Activated naive CD4-positive, alpha-beta T cell treated with anti-CD3 and anti-CD28 coated beads, Interleukin-2, amount 50 U/mL, for 72 hours (primary cell): Measurements from ENCODE around the gene ITPR2. TPM values are rescaled to one million over a fixed set of nuclear protein-coding genes. Genes with fewer than 3 reads are reported as not detected.

Source experiments
- ATAC-seq, 2 donors: fragments of 150-1000 bp; cut with Tn5 transposase; 2 replicates each; pipeline ENCODE4 v1.10.0; 2021; ENCODE audit warnings: mild to moderate bottlenecking in 2 of 2, moderate library complexity in 2 of 2
- DNase-seq, 2 donors: peaks; one replicate each; pipeline ENCODE4 v3.0.0; 2021 to 2022; ENCODE audit warnings: low spot score in 2 of 2
- H3K27ac Mint-ChIP-seq, 2 donors: one replicate each; pipeline ENCODE4 v1.8.0; 2022; ENCODE audit warnings: mild to moderate bottlenecking in 2 of 2, mixed read lengths in 2 of 2
- H3K36me3 Mint-ChIP-seq, 2 donors: one replicate each; pipeline ENCODE4 v1.8.0; 2022; ENCODE audit warnings: mixed read lengths in 2 of 2
- H3K9me3 Mint-ChIP-seq, 2 donors: one replicate each; pipeline ENCODE4 v1.8.0; 2022; ENCODE audit warnings: mixed read lengths in 2 of 2
- total RNA-seq, 2 donors: library from RNA; stranded (reverse); gene quantifications; one replicate each; pipeline ENCODE4 v1.2.3, GENCODE V29; 2022

Gene ITPR2
- total RNA-seq, 2 donors from 2014 or later, result 44.6 to 46.1 TPM

- peak; percentile 68 to 70 for ATAC-seq
- Mint-ChIP-seq H3K9me3 (no peaks in the 10 kb centered on the region), H3K36me3 (peaks cover 2 to 25% of the 10 kb centered on the region in 2 donors), H3K27ac (peak overlapping the region; percentile 95 to 97)
- peak; percentile 70 to 76 for DNase-seq
Measured at GRCh38 chr12:26831951-26832821, 808 bp downstream of the ITPR2 start.

- no peak for ATAC-seq
Measured at GRCh38 chr12:26830783-26831551, 2.0 kb downstream of the ITPR2 start.

GRCh38 chr12:26830363-26830762, 2.6 kb downstream of the ITPR2 start:
- no peak for DNase-seq
- Mint-ChIP-seq H3K27ac (peak overlapping the region in 1 of 2 donors; percentile 97), H3K36me3 (peaks cover 10 to 25% of the 10 kb centered on the region in 2 donors), H3K9me3 (peaks cover 0 to 4% of the 10 kb centered on the region in 2 donors)
- ATAC-seq, result no peak

More at GRCh38 chr12:26830783-26831551, 2.0 kb downstream of the ITPR2 start:
- H3K36me3 Mint-ChIP-seq, result peaks cover 10 to 25% of the 10 kb centered on the region in 2 donors
- H3K27ac Mint-ChIP-seq, result peak overlapping the region in 1 of 2 donors; percentile 97
- DNase-seq, result no peak
- peaks cover 0 to 4% of the 10 kb centered on the region in 2 donors for H3K9me3 Mint-ChIP-seq

- H3K9me3 Mint-ChIP-seq, result peaks cover 0 to 4% of the 10 kb centered on the region in 2 donors
- H3K36me3 Mint-ChIP-seq, result peaks cover 10 to 18% of the 10 kb centered on the region in 2 donors
- no peak for ATAC-seq
- H3K27ac Mint-ChIP-seq, result no peak overlapping the region
- DNase-seq, result no peak
Measured at GRCh38 chr12:26828280-26829073, 4.5 kb downstream of the ITPR2 start.

- DNase-seq (no peak), ATAC-seq (peak in 1 of 2 donors; percentile 48)
- Mint-ChIP-seq H3K9me3 (peaks cover 0 to 4% of the 10 kb centered on the region in 2 donors), H3K36me3 (peaks cover 9 to 14% of the 10 kb centered on the region in 2 donors), H3K27ac (no peak overlapping the region)
Measured at GRCh38 chr12:26826437-26826836, 6.6 kb downstream of the ITPR2 start.

- no peak overlapping the region for H3K27ac Mint-ChIP-seq
- H3K9me3 Mint-ChIP-seq, result peaks cover 0 to 4% of the 10 kb centered on the region in 2 donors
- ATAC-seq, result no peak
- no peak for DNase-seq
- peaks cover under 1 to 14% of the 10 kb centered on the region in 2 donors for H3K36me3 Mint-ChIP-seq
Measured at GRCh38 chr12:26825459-26826016, 7.5 kb downstream of the ITPR2 start.

- ATAC-seq (no peak), DNase-seq (no peak)
- Mint-ChIP-seq H3K27ac (no peak overlapping the region), H3K36me3 (peaks cover 0 to 14% of the 10 kb centered on the region in 2 donors), H3K9me3 (peaks cover 0 to 4% of the 10 kb centered on the region in 2 donors)
Measured at GRCh38 chr12:26823390-26823789, 9.6 kb downstream of the ITPR2 start.

- peaks cover 0 to 4% of the 10 kb centered on the region in 2 donors for H3K9me3 Mint-ChIP-seq
- ATAC-seq, result no peak
- H3K36me3 Mint-ChIP-seq, result peaks cover 0 to 10% of the 10 kb centered on the region in 2 donors
- no peak for DNase-seq
- no peak overlapping the region for H3K27ac Mint-ChIP-seq
Measured at GRCh38 chr12:26822026-26822425, 11.0 kb downstream of the ITPR2 start.

GRCh38 chr12:26821212-26821701, 11.7 kb downstream of the ITPR2 start:
- Mint-ChIP-seq H3K36me3 (peaks cover 0 to 4% of the 10 kb centered on the region in 2 donors), H3K9me3 (no peaks in the 10 kb centered on the region), H3K27ac (no peak overlapping the region)
- ATAC-seq, result no peak
- DNase-seq, result no peak

GRCh38 chr12:26818636-26819035, 14.4 kb downstream of the ITPR2 start:
- no peaks in the 10 kb centered on the region for H3K9me3 Mint-ChIP-seq
- peaks cover 0 to 4% of the 10 kb centered on the region in 2 donors for H3K36me3 Mint-ChIP-seq
- H3K27ac Mint-ChIP-seq, result no peak overlapping the region
- ATAC-seq (no peak), DNase-seq (no peak)

GRCh38 chr12:26818201-26818600, 14.8 kb downstream of the ITPR2 start:
- ATAC-seq (no peak), DNase-seq (no peak)
- no peak overlapping the region for H3K27ac Mint-ChIP-seq
- no peaks in the 10 kb centered on the region for H3K9me3 Mint-ChIP-seq
- H3K36me3 Mint-ChIP-seq, result peaks cover 0 to 4% of the 10 kb centered on the region in 2 donors

- DNase-seq (no peak), ATAC-seq (no peak)
- H3K36me3 Mint-ChIP-seq, result no peaks in the 10 kb centered on the region
- H3K27ac Mint-ChIP-seq, result no peak overlapping the region
- no peaks in the 10 kb centered on the region for H3K9me3 Mint-ChIP-seq
Measured at GRCh38 chr12:26817183-26817591, 15.8 kb downstream of the ITPR2 start.

GRCh38 chr12:26813812-26814211, 19.2 kb downstream of the ITPR2 start:
- ATAC-seq (no peak), DNase-seq (no peak)
- no peaks in the 10 kb centered on the region for H3K9me3 Mint-ChIP-seq
- H3K27ac Mint-ChIP-seq, result no peak overlapping the region
- H3K36me3 Mint-ChIP-seq, result peaks cover 0 to 5% of the 10 kb centered on the region in 2 donors

GRCh38 chr12:26810330-26810729, 22.7 kb downstream of the ITPR2 start:
- no peak overlapping the region for H3K27ac Mint-ChIP-seq
- no peaks in the 10 kb centered on the region for H3K9me3 Mint-ChIP-seq
- no peak for DNase-seq
- ATAC-seq, result no peak
- peaks cover 0 to 13% of the 10 kb centered on the region in 2 donors for H3K36me3 Mint-ChIP-seq

- H3K36me3 Mint-ChIP-seq, result peaks cover 0 to 15% of the 10 kb centered on the region in 2 donors
- ATAC-seq, result no peak
- H3K9me3 Mint-ChIP-seq, result no peaks in the 10 kb centered on the region
- DNase-seq, result no peak
- H3K27ac Mint-ChIP-seq, result peak overlapping the region; percentile 57 to 64
Measured at GRCh38 chr12:26809611-26810285, 23.2 kb downstream of the ITPR2 start.
